CD4-positive, alpha-beta T cell treated with Interleukin-10 for 1 hour (primary cell): Measurements from ENCODE around the gene ATF7IP2.

ENCODE experiments used
- DNase-seq: peaks from one replicate; pipeline ENCODE4 v3.0.0-alpha.2; 2020

The ATF7IP2 gene

DNA sequence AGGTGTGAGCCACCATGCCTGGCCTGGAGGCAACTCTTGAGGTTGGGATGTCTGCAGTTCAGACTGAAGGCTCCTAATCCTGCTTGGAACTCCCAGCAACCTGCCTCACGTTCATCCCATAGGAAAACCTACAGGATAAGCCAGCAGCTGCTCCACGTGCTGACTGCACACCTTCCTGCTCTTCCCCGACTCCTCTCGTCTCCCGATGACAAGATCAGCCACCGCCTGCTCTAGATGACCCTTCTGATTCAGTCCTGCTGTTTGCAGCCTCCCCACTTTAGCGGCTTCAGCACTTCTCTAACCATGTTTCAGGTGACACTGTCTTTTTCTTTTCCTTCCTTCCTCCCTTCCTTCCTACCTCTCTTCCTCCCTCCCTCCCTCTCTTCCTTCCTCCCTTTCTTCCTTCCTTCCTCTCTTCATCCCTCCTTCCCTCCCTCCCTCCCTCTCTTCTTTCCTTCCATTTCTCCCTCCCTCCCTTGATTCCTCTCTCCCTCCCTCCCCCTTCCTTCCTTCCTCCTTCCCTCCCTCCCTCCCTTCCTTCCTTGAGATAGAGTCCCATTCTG, 132.7 kb downstream of the ATF7IP2 start:
- DNase-seq, result no peak

DNA sequence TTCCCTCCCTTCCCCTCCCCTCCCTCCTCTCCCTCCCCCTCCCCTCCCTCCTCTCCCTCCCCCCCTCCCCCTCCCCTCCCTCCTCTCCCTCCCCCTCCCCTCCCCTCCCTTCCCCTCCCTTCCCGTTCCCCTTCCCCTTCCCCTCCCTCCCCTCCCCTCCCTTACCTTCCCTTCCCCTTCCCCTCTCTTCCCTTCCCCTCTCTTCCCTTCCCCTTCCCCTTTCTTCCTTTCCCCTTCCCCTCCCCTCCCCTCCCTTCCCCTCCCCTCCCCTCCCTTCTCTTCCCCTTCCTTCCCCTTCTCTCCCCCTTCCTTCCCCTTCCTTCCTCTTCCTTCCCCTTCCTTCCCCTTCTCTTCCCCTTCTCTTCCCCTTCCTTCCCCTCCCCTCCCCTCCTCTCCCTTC, 133.4 kb downstream of the ATF7IP2 start:
- DNase-seq, result no peak

DNA sequence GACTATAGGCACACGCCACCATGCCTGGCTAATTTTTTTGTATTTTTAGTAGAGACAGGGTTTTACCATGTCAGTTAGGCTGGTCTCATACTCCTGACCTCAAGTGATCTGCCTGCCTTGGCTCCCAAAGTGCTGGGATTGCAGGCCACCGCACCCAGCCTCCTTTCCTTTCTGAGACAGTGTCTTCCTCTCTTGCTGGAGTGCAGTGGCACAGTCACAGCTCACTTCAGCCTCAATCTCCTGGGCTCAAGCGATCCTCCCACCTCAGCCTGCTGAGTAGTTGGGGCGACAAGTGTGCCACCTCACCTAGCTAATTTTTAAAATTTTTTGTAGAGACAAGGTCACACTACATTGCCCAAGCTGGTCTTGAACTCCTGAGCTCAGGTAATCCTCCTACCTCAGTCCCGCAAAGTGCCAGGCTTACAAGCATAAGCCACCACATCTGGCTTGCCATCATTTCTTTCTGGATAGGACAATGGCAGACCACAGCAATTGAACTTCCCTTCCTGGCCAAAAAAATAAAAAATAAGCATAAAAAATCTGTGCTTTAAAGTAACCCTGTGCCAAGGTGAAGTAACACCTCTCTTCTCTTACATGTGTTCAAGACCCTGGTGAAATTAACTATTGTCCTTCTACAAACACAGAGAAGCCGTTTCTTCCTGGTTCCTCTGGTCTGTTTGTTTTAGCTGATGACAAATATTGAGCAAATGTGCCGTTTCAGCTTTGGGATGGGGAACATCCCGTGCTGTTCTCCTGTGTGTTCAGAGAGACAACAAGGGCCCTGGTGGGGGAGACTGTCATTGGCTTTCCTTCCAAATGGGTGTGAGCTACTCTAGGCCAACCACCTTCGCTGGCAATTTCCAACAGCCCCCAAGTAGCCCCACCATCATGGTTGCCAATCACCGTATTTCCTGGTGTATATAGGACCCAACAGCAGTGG, 134.3 kb downstream of the ATF7IP2 start:
- no peak for DNase-seq

DNA sequence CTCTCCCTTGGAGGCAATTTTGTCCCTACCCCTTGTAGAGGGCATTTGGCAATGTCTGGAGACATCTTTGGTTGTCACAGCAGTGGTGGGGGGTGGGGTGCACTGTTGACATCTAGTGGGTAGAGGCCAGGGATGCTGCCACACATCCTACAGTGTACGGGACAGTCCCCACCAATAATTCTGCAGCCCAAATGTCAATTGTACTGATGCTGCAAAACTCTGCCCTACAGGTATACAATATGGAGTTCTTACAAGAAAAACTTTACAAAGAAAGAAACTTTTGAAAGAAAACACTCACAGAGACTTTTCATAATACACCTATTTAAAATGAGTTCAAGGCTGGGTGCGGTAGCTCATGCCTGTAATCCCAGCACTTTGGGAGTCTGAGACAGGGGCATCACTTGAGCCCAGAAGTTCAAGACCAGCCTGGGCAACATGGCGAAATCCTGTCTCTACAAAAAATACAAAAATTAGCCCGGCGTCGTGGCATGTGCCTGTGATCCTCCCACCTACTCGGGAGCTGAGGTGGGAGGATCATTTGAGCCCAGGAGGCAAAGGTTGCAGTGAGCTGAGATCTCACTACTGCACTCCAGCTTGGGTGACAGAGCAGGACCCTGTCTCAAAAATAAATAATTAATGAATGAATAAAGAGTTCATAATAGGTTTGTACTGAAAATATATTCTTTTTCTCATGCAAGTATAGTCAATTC, 135.2 kb downstream of the ATF7IP2 start:
- DNase-seq, result no peak

DNA sequence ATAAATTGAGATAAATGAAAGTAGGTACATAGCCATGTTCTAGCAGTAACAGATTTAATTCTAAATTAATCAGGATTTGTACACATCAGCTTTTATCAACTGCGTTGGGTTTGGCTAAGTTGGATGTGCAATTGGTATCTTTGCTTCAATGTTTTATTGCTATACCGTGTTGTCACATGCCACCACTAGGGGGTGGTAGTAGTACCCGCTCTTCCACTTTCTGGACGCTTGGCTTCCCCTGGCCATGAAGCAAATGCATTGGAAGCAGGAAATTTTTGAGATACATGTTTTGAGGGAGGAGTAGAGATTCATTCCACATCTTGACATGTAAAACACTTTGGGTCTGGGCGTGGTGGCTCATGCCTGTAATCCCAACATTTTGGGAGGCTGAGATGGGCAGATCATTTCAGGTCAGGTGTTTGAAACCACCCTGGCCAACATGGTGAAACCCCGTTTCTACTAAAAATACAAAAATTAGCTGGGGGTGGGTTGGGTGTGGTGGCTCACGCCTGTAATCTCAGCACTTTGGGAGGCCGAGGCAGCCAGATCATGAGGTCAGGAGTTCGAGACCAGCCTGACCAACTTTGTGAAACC, 135.9 kb downstream of the ATF7IP2 start:
- peak; percentile 54 for DNase-seq

DNA sequence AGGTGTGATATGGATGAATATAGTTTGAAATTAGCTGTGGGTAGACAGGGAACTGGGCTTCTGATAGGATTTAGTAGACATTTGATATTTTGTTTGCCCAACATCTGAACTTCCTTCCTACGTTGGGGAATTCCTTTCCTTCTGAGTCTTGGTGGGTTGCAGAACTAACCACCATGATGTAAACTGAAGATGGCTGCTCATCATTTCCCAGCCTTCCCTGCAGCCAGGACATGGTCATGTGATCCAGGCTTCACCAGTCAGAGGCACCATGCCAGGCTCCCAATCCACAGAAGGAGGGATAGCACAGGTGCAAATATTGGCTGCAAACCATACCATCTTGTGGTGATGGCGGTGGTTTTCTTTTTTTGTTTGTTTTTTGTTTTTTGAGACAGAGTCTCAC, 137.1 kb downstream of the ATF7IP2 start:
- no peak for DNase-seq

DNA sequence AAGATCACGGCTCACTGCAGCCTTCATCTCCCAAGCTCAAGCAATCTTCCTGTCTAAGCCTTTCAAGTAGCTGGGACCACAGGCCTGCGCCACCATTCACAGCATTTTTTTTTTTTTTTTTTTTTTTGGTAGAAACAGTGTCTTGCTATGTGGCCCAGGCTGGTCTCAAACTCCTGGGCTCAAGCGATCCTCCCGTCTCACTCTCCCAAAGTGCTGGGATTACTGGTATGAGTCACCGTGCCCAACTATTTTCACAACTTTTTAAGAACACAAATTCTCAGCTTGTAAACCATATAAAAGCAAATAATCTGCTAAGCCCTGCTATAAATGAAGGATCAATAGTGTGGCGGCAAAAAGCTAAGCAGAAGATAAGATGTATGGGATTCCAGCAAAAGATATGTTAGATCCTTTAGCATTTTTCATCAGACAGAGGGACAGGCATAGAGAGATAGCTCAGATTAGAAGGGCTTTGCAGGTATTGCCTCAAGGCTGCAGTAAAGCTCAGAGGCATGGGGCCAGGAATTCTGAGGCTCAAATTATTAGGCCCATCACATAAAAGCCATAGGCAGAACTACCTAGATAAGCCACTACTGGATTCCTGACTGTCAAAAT, 139.5 kb downstream of the ATF7IP2 start:
- no peak for DNase-seq

DNA sequence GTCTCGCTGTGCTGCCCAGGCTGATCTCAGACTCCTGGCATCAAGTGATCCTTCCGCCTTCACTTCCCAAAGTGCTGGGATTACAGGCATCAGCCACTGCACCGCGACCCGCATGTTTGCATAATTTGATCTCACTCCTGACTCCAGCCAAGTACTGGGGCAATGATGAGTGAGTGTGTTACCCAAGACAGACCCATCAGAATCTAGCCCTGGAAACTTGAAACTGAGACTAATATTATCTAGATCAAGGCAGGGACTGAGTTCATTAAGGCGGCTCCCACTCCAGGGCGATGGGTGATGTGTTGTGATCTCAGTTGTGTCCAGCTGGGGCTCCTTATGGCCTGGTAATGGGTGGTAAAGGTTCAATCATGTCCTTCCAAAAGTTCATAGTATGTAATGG, 141.1 kb downstream of the ATF7IP2 start:
- DNase-seq, result no peak

DNA sequence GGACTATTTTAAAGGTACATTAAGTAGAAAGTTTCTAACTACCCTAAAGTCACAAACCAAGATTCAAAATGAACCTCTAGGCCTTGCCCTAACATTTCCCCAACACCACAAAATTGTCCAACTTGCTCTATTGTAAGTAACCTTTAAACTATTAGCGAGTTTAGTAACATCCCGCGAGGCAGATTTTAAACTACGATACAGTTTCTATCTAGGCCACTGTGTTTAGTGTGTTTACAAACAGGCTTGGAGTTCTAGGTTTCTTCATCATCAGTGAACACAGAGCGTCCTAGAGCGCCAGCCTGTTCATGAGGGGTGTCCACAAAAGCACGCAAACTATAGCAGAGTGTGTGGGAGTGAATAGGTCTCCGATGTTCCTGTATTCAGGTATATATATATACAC, 142.8 kb downstream of the ATF7IP2 start:
- DNase-seq, result no peak

DNA sequence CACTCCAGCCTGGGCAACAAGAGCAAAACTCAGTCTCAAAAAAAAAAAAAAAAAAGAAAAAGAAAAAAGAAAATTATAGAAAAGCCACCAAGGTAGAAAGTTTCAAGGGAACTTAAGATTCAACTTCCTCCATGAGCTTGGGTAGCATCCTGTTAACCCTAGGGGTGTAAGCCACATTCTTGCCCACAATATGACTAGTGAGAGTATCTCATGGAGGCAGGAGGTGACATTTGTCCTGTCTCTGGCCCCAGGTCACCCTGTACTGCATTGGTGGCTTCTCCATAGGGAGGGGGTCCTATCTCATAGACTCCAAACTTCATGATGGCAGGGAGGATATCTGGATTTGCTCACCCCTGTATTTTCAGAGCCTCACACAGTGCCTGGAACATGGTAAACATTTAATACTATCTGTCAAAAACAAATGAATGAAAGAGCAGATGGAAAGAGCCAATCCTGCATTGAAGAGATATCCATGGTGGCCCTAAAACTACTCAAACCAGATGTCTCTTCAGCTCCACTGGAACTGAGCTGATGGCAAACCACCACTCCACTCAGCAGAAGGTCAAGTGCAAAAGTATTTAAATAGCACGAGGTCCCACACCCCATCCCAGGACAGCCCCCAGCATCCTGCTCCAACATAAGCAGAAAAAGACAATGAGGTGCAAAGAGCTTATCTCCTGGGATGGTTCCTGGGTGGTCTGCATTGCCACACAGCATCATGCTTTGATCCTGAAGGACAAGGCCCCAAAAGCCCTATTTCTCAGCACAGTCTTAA, 144.2 kb downstream of the ATF7IP2 start:
- DNase-seq, result no peak

DNA sequence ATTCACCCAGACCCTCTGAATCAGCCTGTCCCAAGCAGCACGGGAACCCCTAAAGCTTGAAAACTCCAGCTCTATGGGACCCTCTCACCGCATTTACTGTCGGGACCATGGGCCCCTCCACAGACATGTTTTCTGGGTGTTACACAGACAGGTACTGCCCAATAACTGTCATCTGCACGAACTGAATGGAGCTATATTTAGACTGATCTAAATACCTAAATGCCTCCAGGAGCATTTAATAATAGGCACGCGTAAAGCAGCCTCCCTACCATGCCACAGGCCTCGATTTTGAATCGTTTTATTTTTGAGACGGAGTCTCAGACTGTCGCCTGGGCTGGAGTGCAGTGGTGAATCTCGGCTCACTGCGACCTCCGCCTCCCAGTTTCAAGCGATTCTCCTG, 144.8 kb downstream of the ATF7IP2 start:
- DNase-seq, result no peak

DNA sequence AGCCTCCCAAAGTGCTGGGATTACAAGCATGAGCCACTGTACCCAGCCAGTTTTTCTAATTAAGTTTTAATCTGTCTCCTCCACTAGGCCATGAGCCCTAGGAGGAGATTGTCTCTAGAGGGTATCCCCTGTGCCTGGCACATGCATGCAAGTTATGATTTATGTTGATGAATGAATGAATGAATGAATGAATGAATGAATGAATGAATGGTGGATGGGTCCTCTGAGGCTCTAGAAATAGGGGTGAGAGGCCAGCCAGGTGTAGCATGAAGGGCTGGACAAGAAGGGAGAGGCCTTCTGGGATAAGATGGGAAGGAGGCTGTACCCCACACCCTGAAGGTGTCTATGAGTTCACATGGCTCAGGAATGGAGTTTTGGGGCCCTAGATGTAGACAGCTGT, 145.7 kb downstream of the ATF7IP2 start:
- DNase-seq, result no peak
